HUES64 (cell line): ENCODE measurements around the gene DCLRE1C.
"Not testable (repeated sequence)": the region's sequence is repeated elsewhere in the genome, so short reads cannot be mapped to it uniquely, and the experiment has no call there.

ENCODE experiments used
- H3K27ac ChIP-seq: 2 replicates; pipeline ENCODE4 v1.7.0; 2013; ENCODE audit warnings: low read depth, low read length, inconsistent platforms
- H3K27me3 ChIP-seq: 2 replicates; pipeline ENCODE4 v1.6.1; 2013; ENCODE audit warnings: mild to moderate bottlenecking, low read length; ENCODE audit not compliant: insufficient read depth
- H3K36me3 ChIP-seq: 2 replicates; pipeline ENCODE4 v1.6.1; 2013; ENCODE audit warnings: mild to moderate bottlenecking, low read length; ENCODE audit not compliant: insufficient read depth
- H3K4me1 ChIP-seq: 2 replicates; pipeline ENCODE4 v1.6.1; 2013; ENCODE audit warnings: mild to moderate bottlenecking, low read length, moderate library complexity; ENCODE audit not compliant: insufficient read depth
- H3K4me3 ChIP-seq: 2 replicates; pipeline ENCODE4 v1.5.1; 2013; ENCODE audit warnings: mild to moderate bottlenecking, low read length, moderate library complexity
- H3K9ac ChIP-seq: 2 replicates; pipeline ENCODE4 v1.6.1; 2013; ENCODE audit warnings: mild to moderate bottlenecking, low read depth, low read length
- H3K9me3 ChIP-seq: 2 replicates; pipeline ENCODE4 v1.6.1; 2013; ENCODE audit warnings: low read depth, low read length; ENCODE audit not compliant: insufficient read depth
- WGBS: fragments of 150-250, 120-280 bp; methylation state at CpG from one replicate; pipeline ENCODE4 v1.1.7; 2013; ENCODE audit warnings: missing lambda C conversion rate; 5-methylcytosine and 5-hydroxymethylcytosine counted together

DCLRE1C gene

DNA sequence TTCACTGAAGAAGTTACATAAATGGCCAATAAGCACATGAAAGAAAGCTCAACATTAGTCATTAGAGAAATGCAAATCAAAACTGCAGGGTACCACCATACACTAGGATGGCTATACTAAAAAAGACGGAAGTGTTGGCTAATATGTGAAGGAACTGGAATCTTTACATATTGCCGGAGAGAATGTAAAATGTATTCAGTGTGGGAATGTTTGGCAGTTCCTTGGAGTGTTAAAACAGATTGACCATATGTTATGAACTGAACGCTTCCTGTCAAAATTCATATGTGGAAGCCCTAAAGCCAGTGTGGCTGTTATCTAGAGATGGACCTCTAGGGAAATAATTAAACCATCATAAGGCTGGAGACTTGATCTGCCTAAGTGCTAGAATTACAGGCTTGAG is 42.1 kb downstream of the DCLRE1C start:
- no peak overlapping the region for H3K9ac ChIP-seq
- no peaks in the 10 kb centered on the region for H3K27me3 ChIP-seq
- H3K4me1 ChIP-seq: no peaks in the 10 kb centered on the region
- 94% methylated on average over 3 of the region's 3 CpGs for WGBS
- H3K9me3 ChIP-seq: peaks cover 31% of the 10 kb centered on the region
- H3K36me3 ChIP-seq: peaks cover 78% of the 10 kb centered on the region
- no peak overlapping the region for H3K4me3 ChIP-seq
- no peak overlapping the region for H3K27ac ChIP-seq

- Histone ChIP-seq H3K4me3 (no peak overlapping the region), H3K36me3 (peaks cover 78% of the 10 kb centered on the region), H3K4me1 (no peaks in the 10 kb centered on the region), H3K9ac (no peak overlapping the region), H3K27ac (no peak overlapping the region), H3K27me3 (no peaks in the 10 kb centered on the region), H3K9me3 (peaks cover 23% of the 10 kb centered on the region)
- WGBS: 91% methylated on average over 4 of the region's 4 CpGs
Measured at GRCh38 chr10:14910953-14911352, 42.9 kb downstream of the DCLRE1C start.

- H3K27ac ChIP-seq: no peak overlapping the region
- 93% methylated on average over 2 of the region's 2 CpGs for WGBS
- H3K9ac ChIP-seq: no peak overlapping the region
- peaks cover 82% of the 10 kb centered on the region for H3K36me3 ChIP-seq
- peaks cover 14% of the 10 kb centered on the region for H3K9me3 ChIP-seq
- H3K4me3 ChIP-seq: no peak overlapping the region
- no peaks in the 10 kb centered on the region for H3K27me3 ChIP-seq
- peaks cover 6% of the 10 kb centered on the region for H3K4me1 ChIP-seq
Measured at GRCh38 chr10:14909101-14909500, 44.8 kb downstream of the DCLRE1C start.

- H3K4me1 ChIP-seq, H3K4me3 ChIP-seq, H3K9ac ChIP-seq, H3K9me3 ChIP-seq, H3K27ac ChIP-seq, H3K27me3 ChIP-seq: not testable (repeated sequence)
- WGBS: 100% methylated on average over 3 of the region's 4 CpGs
- peaks cover 91% of the 10 kb centered on the region for H3K36me3 ChIP-seq
Measured at GRCh38 chr10:14907591-14907990, 46.3 kb downstream of the DCLRE1C start.

GRCh38 chr10:14906765-14907164 is 47.1 kb downstream of the DCLRE1C start:
- Histone ChIP-seq H3K4me3 (no peak overlapping the region), H3K9ac (no peak overlapping the region), H3K27ac (no peak overlapping the region), H3K4me1 (peaks cover 6% of the 10 kb centered on the region), H3K9me3 (peaks cover 8% of the 10 kb centered on the region), H3K27me3 (no peaks in the 10 kb centered on the region), H3K36me3 (peaks cover 97% of the 10 kb centered on the region)
- 96% methylated on average over 2 of the region's 2 CpGs for WGBS

- Histone ChIP-seq H3K4me3 (no peak overlapping the region), H3K9me3 (peaks cover 8% of the 10 kb centered on the region), H3K4me1 (peaks cover 6% of the 10 kb centered on the region), H3K27ac (no peak overlapping the region), H3K27me3 (no peaks in the 10 kb centered on the region), H3K36me3 (peaks cover 97% of the 10 kb centered on the region), H3K9ac (no peak overlapping the region)
- 98% methylated on average over 2 of the region's 2 CpGs for WGBS
Measured at GRCh38 chr10:14905890-14906289, 48.0 kb downstream of the DCLRE1C start.

GRCh38 chr10:14904864-14905263 is 49.0 kb downstream of the DCLRE1C start:
- H3K9ac ChIP-seq: no peak overlapping the region
- H3K9me3 ChIP-seq: peaks cover 8% of the 10 kb centered on the region
- no peak overlapping the region for H3K4me3 ChIP-seq
- H3K27me3 ChIP-seq: no peaks in the 10 kb centered on the region
- H3K4me1 ChIP-seq: peaks cover 6% of the 10 kb centered on the region
- peaks cover 97% of the 10 kb centered on the region for H3K36me3 ChIP-seq
- WGBS: 100% methylated on average over 2 of the region's 2 CpGs
- H3K27ac ChIP-seq: no peak overlapping the region

- 70% methylated on average over 1 of the region's 1 CpG for WGBS
- H3K36me3 ChIP-seq: peaks cover 97% of the 10 kb centered on the region
- H3K4me1 ChIP-seq: peaks cover 6% of the 10 kb centered on the region
- no peaks in the 10 kb centered on the region for H3K27me3 ChIP-seq
- peaks cover 8% of the 10 kb centered on the region for H3K9me3 ChIP-seq
- no peak overlapping the region for H3K4me3 ChIP-seq
- no peak overlapping the region for H3K9ac ChIP-seq
- H3K27ac ChIP-seq: no peak overlapping the region
Measured at GRCh38 chr10:14904316-14904732, 49.6 kb downstream of the DCLRE1C start.

GRCh38 chr10:14891151-14891550 is 62.7 kb downstream of the DCLRE1C start:
- H3K27me3 ChIP-seq: no peaks in the 10 kb centered on the region
- no peak overlapping the region for H3K4me3 ChIP-seq
- H3K36me3 ChIP-seq: peaks cover 13% of the 10 kb centered on the region
- H3K9ac ChIP-seq: no peak overlapping the region
- no peak overlapping the region for H3K27ac ChIP-seq
- 94% methylated on average over 1 of the region's 1 CpG for WGBS
- no peaks in the 10 kb centered on the region for H3K9me3 ChIP-seq
- H3K4me1 ChIP-seq: no peaks in the 10 kb centered on the region

GRCh38 chr10:14889318-14889717 is 64.6 kb downstream of the DCLRE1C start:
- H3K4me3 ChIP-seq: no peak overlapping the region
- no peak overlapping the region for H3K9ac ChIP-seq
- H3K36me3 ChIP-seq: peaks cover 30% of the 10 kb centered on the region
- H3K27me3 ChIP-seq: no peaks in the 10 kb centered on the region
- H3K4me1 ChIP-seq: no peaks in the 10 kb centered on the region
- H3K9me3 ChIP-seq: no peaks in the 10 kb centered on the region
- H3K27ac ChIP-seq: no peak overlapping the region
- WGBS: 82% methylated on average over 2 of the region's 2 CpGs

DNA sequence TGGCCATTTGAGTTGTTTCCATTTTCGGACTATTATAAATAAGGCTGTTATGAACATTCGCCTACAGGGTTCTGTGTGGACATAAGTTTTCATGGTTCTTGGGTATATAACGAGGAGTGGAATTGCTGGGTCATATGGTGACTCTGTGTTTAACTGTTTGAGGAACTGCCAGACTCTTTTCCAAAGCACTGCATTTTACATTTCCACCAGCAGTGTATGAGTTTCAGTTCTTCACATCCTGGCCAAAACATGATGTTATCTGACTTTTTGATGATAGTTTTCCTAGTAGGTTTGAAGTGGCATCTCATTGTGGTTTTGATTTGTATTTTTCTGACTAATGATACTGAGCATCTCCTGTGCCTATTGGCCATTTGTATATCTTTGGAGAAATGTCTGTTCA is 69.8 kb downstream of the DCLRE1C start:
- Histone ChIP-seq H3K36me3 (peaks cover 48% of the 10 kb centered on the region), H3K4me1 (peaks cover 16% of the 10 kb centered on the region)
- 94% methylated on average over 3 of the region's 3 CpGs for WGBS

DNA sequence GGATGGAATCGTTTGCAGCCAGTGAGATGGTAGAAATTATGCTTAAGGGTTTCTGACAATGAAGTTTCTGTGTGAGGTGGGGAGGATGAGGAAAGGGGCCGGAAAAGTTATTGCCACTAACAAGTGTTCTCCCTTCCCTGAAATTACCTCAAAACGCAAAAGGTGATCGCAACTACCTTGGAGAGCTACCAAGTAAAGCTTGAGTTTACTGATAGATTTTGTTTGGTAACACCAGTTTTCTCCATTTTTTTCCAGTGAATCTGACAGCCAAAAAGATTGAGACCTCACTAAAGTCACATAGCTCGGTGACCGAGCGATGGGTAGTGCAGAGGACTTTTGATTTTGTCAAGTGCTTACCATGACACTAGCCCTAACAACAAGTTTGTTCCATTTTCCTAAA is 73.7 kb downstream of the DCLRE1C start:
- H3K4me1 ChIP-seq: peaks cover 35% of the 10 kb centered on the region

More for the DNA sequence above, 69.8 kb downstream of the DCLRE1C start:
- Histone ChIP-seq H3K27me3 (no peaks in the 10 kb centered on the region), H3K4me3 (no peak overlapping the region), H3K9me3 (no peaks in the 10 kb centered on the region), H3K9ac (no peak overlapping the region), H3K27ac (no peak overlapping the region)

More for the DNA sequence above, 73.7 kb downstream of the DCLRE1C start:
- Histone ChIP-seq H3K9ac (peak overlapping the region; percentile 93; the same call in 1 of the 2 replicates), H3K27ac (no peak overlapping the region), H3K9me3 (no peaks in the 10 kb centered on the region), H3K4me3 (peak overlapping the region; percentile 98), H3K27me3 (no peaks in the 10 kb centered on the region), H3K36me3 (peaks cover 30% of the 10 kb centered on the region)
- WGBS: 43% methylated on average over 7 of the region's 7 CpGs
